ENCODE results near the gene B3GAT1.

The B3GAT1 gene

GRCh38 chr11:134397304-134398078, 14.6 kb downstream of the B3GAT1 start:
- H3K27me3 ChIP-seq: peaks cover 0 to 28% of the 10 kb centered on the region in 2 donors
- H3K4me3 ChIP-seq: no peak overlapping the region
- intact Hi-C loops (cut with DNase I; ENCODE audit: low total_unique reads): no loop called here
- no peaks in the 10 kb centered on the region for H3K36me3 ChIP-seq
- H3K9me3 ChIP-seq: no peaks in the 10 kb centered on the region
- H3K27ac ChIP-seq: no peak overlapping the region
- no peak for TF ChIP-seq CTCF (IDR thresholded peaks at IDR 0.05)
- DNase-seq: no peak
- H3K4me1 ChIP-seq: no peaks in the 10 kb centered on the region

GRCh38 chr11:134395002-134395401, 17.0 kb downstream of the B3GAT1 start:
- H3K4me1 ChIP-seq: no peaks in the 10 kb centered on the region
- TF ChIP-seq CTCF (IDR thresholded peaks at IDR 0.05): no peak
- intact Hi-C loops (cut with DNase I; ENCODE audit: low total_unique reads): no loop called here
- no peaks in the 10 kb centered on the region for H3K36me3 ChIP-seq
- peaks cover 0 to 42% of the 10 kb centered on the region in 2 donors for H3K27me3 ChIP-seq
- H3K9me3 ChIP-seq: no peaks in the 10 kb centered on the region
- no peak for DNase-seq
- no peak overlapping the region for H3K27ac ChIP-seq
- no peak overlapping the region for H3K4me3 ChIP-seq

DNA sequence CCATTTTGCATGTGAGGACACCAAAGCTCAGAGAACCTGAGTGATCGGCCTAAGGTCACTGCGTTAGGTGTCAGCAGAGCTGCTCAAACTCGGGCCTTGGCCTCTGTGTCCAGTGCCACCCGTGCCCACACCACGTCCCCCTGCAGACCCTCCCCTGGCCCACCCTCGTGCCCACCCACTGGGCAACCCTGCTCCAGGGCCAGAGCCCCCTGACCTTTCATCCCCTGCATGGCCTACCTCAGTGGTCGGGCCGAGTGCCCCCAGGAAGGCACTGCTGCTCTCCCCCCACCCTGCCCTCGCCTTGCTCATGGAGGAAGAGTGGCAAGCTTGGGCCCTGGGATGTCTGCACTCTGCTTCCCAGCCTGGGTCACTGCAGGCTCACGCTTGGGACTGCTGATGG, 17.7 kb downstream of the B3GAT1 start:
- no peak for DNase-seq
- intact Hi-C loops (cut with DNase I; ENCODE audit: low total_unique reads): no loop called here
- Histone ChIP-seq H3K4me3 (no peak overlapping the region), H3K36me3 (no peaks in the 10 kb centered on the region), H3K4me1 (no peaks in the 10 kb centered on the region), H3K27me3 (peaks cover 0 to 38% of the 10 kb centered on the region in 2 donors), H3K27ac (no peak overlapping the region), H3K9me3 (no peaks in the 10 kb centered on the region)
- no peak for TF ChIP-seq CTCF (IDR thresholded peaks at IDR 0.05)

DNA sequence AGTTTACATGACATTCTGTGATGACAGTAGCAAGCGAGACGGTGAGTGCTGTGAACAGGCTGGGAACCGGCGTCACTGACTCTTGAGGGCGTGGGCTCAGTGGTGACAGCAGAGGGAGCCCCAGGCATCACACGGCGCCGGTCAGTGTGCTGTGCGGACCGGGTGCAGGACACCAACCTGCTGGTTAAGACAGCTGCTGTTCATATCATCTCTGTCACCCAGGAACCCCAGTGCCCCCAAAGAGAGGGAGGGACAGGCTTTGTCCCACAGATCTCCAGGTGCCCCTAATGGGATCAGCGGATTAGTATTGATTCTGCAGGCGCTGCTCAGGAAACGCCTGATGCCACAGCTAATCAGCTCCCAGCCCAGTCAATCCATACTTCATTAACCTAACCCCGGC, 18.4 kb downstream of the B3GAT1 start:
- Histone ChIP-seq H3K36me3 (no peaks in the 10 kb centered on the region), H3K9me3 (no peaks in the 10 kb centered on the region), H3K27ac (no peak overlapping the region), H3K4me1 (no peaks in the 10 kb centered on the region), H3K27me3 (peaks cover 0 to 31% of the 10 kb centered on the region in 2 donors), H3K4me3 (no peak overlapping the region)
- TF ChIP-seq CTCF (IDR thresholded peaks at IDR 0.05): no peak
- no peak for DNase-seq
- intact Hi-C loops (cut with DNase I; ENCODE audit: low total_unique reads): no loop called here

DNA sequence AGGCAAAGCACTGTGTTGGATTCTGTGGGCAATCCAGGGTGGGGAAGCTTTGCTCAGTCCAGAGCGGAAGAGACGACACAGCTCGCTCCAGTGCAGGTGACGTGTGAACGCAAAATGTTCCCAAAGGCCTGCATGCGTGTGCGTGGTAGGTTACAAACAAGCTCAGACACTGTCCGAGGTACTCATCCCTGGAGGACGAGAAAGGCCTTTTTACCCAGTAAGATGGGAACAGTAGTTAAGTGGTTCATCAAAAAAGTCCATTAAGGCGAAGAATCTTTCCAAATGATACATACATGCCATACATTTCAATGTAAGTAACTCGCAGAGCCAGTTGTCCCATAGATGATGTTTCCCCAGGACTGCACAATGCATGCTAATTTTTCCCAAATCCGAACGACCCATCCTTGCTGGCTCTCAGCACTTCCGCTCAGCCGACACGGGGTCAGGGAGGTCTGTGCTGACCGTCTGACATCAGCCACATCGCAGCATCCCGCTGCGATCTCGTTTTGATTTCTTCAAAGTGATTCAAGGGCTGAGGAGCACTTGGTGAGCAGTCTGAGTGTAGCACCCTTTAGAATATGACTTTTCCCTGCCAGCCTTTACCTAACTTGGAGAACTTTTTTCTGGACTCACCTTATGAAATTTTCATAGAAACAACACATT, 19.0 kb downstream of the B3GAT1 start:
- no peaks in the 10 kb centered on the region for H3K9me3 ChIP-seq
- intact Hi-C loops (cut with DNase I; ENCODE audit: low total_unique reads): no loop called here
- no peaks in the 10 kb centered on the region for H3K36me3 ChIP-seq
- DNase-seq: no peak
- peaks cover 0 to 27% of the 10 kb centered on the region in 2 donors for H3K27me3 ChIP-seq
- no peak for TF ChIP-seq CTCF (IDR thresholded peaks at IDR 0.05)
- H3K27ac ChIP-seq: no peak overlapping the region
- no peak overlapping the region for H3K4me3 ChIP-seq
- no peaks in the 10 kb centered on the region for H3K4me1 ChIP-seq

Data from tibial artery (tissue), 4 donors.